GM12891 (cell line): ENCODE measurements around the gene SLCO2A1.

Experiments
- POLR2A ChIP-seq: IDR thresholded peaks from 2 replicates; pipeline ENCODE4 v1.6.1; 2011; ENCODE audit warnings: low read depth, low read length, control low read depth
- POLR2AphosphoS5 ChIP-seq: IDR thresholded peaks from 2 replicates; pipeline ENCODE4 v1.6.1; 2011; ENCODE audit warnings: low read depth, low read length, control low read depth
- POU2F2 ChIP-seq: IDR thresholded peaks from 2 replicates; pipeline ENCODE4 v1.6.1; 2011; ENCODE audit warnings: low read depth, mild to moderate bottlenecking, control low read depth, low read length, moderate library complexity
- SPI1 ChIP-seq: IDR thresholded peaks from 2 replicates; pipeline ENCODE4 v1.6.1; 2011; ENCODE audit warnings: low read depth, low read length, control low read depth
- TAF1 ChIP-seq: IDR thresholded peaks from 2 replicates; pipeline ENCODE4 v1.6.1; 2011; ENCODE audit warnings: low read depth, low read length, control low read depth

- TF ChIP-seq TAF1 (no peak), POLR2A (no peak), POLR2AphosphoS5 (no peak), POU2F2 (no peak), SPI1 (0 out of 2 replicates have a peak, but pooled peaks have one; percentile 19)
Observed at GRCh38 chr3:133944641-133945380, 84.9 kb downstream of the SLCO2A1 start.
